DMS53 (cell line): ENCODE results near the gene ANKRD31.
"Not testable (repeated sequence)": the region's sequence is repeated elsewhere in the genome, so short reads cannot be mapped to it uniquely, and the experiment has no call there.

Experiments
- DNase-seq: peaks from one replicate; lab custom pipeline; 2025; lab: John Stamatoyannopoulos, UW

The ANKRD31 gene

GRCh38 chr5:75152860-75153259 lies 83.8 kb downstream of the ANKRD31 start:
- peak; percentile 46 for DNase-seq

GRCh38 chr5:75148051-75148450 lies 88.6 kb downstream of the ANKRD31 start:
- DNase-seq: no peak

- DNase-seq: no peak
Measured at GRCh38 chr5:75142566-75143136, 94.0 kb downstream of the ANKRD31 start.

GRCh38 chr5:75140277-75140676 lies 96.4 kb downstream of the ANKRD31 start:
- no peak for DNase-seq

GRCh38 chr5:75138689-75139088 lies 98.0 kb downstream of the ANKRD31 start:
- no peak for DNase-seq

- no peak for DNase-seq
Measured at GRCh38 chr5:75130818-75131349, 105.8 kb downstream of the ANKRD31 start.

GRCh38 chr5:75116856-75117255 lies 119.8 kb downstream of the ANKRD31 start:
- no peak for DNase-seq

- not testable (repeated sequence) for DNase-seq
Measured at GRCh38 chr5:75114311-75114710, 122.4 kb downstream of the ANKRD31 start.

GRCh38 chr5:75113354-75114113 lies 123.1 kb downstream of the ANKRD31 start:
- no peak for DNase-seq

- DNase-seq: no peak
Measured at GRCh38 chr5:75108931-75109596, 127.6 kb downstream of the ANKRD31 start.

- no peak for DNase-seq
Measured at GRCh38 chr5:75108515-75108914, 128.2 kb downstream of the ANKRD31 start.

GRCh38 chr5:75095956-75096355 lies 140.7 kb downstream of the ANKRD31 start:
- DNase-seq: not testable (repeated sequence)

GRCh38 chr5:75091597-75091996 lies 145.1 kb downstream of the ANKRD31 start:
- no peak for DNase-seq

- no peak for DNase-seq
Measured at GRCh38 chr5:75089662-75090061, 147.0 kb downstream of the ANKRD31 start.

- no peak for DNase-seq
Measured at GRCh38 chr5:75089137-75089536, 147.5 kb downstream of the ANKRD31 start.

- DNase-seq: no peak
Measured at GRCh38 chr5:75088648-75089047, 148.0 kb downstream of the ANKRD31 start.

- peak; percentile 17 for DNase-seq
Measured at GRCh38 chr5:75081510-75081909, 155.2 kb downstream of the ANKRD31 start.

- DNase-seq: not testable (repeated sequence)
Measured at GRCh38 chr5:75079346-75079745, 157.3 kb downstream of the ANKRD31 start.

- no peak for DNase-seq
Measured at GRCh38 chr5:75078027-75078426, 158.7 kb downstream of the ANKRD31 start.

GRCh38 chr5:75072061-75072460 lies 164.6 kb downstream of the ANKRD31 start:
- no peak for DNase-seq

GRCh38 chr5:75071100-75071499 lies 165.6 kb downstream of the ANKRD31 start:
- DNase-seq: no peak

GRCh38 chr5:75067434-75067833 lies 169.2 kb downstream of the ANKRD31 start:
- no peak for DNase-seq
